Stimulated activated CD4-positive, alpha-beta T cell treated with anti-CD3 and anti-CD28 coated beads, Interleukin-1b, Interleukin-23, amount 100 ng/mL, for 1 hour (primary cell): ENCODE data around the gene ZNF132.

ENCODE experiments used
- DNase-seq, 2 donors: peaks; one replicate each; pipeline ENCODE4 v3.0.0-alpha.2; 2020; ENCODE audit warnings: low read depth in 2 of 2

ZNF132 gene

DNA sequence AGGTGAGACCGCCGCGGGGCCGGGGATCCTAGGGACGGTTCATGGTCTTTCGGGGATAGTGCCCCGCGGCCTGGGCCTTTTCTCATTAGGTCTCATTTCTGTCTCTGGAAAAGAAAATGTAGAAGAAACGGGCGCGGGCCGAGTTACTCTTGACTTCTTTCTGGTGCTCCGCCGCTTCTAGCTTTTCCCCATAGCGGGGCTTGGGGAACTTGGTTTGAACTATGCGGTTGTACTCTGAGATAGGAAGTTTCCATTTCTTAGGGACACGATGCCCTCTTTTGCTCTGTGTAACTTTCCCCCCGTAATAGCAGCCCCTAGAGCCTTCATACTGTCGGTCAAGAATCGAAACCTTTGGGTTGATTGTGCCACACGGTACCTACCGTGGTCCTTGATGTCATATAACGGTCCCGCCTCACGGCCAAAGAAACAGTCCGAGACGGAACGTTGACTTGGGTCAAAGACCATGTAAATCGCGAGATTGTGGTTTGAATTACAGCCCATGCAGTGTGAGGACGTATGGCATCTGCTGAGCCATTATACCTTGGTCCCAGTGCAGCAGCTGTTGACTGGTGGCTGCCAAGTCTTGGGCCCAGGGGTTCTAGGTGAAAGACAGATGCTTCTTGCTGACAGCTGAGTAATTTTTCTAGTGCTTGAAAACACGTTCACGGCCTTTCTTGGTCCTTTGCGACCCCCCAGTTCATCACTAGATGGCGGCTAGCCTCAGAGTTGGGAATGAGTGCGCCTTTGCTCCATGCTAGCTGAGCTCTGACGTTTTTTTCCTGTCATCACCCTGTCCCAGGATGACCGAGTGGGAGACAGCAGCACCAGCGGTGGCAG is 52.4 kb downstream of the ZNF132 start:
- DNase-seq: no peak

DNA sequence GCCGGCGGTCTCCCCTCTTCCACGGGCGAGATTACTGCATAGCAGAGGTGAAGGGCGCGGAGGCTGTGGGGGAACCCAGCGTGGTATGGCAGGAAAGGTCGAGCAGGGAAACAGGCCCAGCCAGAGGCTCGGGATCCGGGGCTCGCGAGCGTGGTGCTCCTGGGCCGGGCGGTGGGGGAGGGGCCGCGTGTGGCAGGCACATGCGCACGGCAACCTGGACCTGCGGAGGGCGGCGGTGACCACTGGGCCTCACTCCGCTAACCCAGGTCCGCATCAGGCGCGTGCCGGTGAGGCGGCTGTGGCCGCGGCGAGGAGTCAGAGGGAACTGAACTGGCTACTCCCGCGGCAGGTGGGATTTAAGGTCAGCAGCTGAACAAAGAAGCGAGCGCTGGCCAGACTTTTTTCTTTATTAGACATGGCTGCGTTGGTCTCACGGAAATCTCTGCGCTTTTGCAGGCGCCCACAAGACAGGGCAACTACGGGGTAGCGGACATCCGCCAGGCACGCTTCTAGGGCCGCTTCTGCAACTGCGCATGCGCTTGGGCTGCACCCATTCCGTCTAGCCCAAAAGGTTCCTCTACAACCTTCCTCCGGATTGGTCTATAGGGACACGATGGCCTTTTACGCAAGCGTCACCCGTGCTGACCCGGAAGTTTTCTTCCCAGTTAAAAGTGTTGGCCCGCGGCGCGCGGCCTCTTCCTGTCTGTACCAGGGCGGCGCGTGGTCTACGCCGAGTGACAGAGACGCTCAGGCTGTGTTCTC is 53.2 kb downstream of the ZNF132 start, which contains the start of gene RPS5:
TSS of gene RPS5 (plus strand) at position 694 of the 762 bp plus-strand sequence. CDS start 869 bp downstream, outside the sequence.
- DNase-seq: peak; percentile 90 to 92

DNA sequence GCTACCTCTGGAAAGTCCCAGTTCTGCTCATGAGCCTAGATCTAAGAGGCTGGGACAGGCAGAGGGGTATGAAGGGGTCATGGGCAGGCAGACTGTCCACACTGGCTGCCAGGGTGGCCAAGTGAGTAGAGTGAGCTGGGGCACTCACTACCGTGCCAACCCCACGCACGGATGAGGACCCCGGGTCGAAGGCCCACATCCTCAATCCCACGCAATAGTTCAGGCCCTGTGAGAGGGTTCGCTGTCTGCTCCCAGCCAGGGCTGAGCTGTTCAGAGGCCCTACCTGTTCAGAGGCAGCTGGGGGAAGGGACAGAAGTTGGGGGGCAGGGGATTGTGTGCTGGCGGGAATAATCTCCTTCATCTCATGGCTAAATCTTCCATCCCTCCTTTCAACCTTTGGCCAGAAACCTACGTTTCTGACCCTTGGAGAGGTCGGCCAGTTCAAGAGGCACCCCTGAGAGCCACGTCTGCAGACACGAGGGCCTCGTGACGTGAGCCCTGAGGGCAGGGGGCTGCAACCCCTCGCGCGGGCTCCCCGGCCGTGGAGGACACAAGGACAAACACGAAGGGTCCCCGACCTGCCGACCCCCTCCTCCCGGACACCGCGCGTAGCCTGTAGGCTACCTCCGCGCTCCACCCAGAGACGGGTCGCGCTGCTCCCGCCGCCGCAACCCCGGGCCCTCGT is 53.9 kb downstream of the ZNF132 start:
- DNase-seq: no peak

DNA sequence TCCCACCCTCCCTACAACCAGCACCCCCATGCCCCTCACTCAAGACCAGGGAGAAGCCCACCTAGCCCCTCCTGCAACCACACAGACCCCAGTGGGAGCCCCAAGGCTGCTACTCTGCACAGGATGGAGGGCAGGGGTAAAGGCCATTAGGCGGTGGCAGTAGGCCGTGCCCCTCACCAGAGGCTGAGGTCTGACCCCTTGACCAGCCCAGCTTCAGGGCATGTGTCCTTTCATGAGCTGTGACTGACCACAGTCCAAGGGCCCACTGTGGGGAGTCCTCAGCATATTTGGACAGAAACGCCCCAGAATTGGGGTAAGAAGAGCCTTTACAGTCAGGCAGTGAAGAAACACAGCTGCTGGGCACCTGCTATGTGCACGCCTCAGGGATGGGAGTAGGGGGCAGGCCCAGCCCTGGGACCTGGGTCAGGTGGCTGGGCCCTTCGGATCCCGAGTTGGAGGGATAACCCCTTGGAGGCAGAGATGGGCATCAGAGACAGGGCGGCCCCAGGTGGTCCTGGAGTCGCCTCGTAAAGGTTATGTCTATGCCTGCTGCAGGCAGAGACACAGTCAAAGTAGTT is 54.6 kb downstream of the ZNF132 start:
- no peak for DNase-seq

DNA sequence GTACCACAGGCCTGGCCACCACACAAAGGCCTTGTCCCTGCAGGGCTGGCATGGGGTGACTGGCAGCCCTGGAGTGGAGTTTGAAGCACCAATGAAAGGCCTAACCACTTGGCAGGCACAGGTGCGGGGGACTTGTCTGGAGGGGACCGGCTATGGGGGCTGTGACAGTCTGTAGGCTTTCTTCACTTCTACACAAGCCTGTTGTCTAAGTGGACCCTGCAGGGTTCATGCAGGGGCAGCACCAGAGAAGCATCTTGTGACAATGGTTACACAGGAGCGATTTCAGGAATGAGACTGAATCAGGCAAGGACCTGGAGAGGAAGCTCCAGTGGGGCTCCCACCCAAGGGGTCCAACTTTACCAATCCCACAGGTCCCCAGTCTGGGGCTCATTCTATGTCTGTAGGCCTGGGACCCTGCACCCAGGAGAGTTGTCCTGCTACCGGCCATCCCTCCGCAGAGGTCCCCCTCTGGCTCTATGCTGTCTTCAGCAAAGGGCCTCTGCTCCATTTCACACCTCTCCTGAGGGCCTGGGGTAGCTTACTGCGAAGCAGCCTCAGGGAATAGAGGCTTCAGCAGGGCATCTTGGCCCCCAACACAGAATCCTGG is 56.9 kb downstream of the ZNF132 start:
- no peak for DNase-seq
